HG03520 (cell line): Measurements from ENCODE around the gene ZNF142.

Experiments
- ATAC-seq: cut with Tn5 transposase; IDR thresholded peaks from one replicate; pipeline ENCODE4 v1.9.1; 2021; ENCODE audit warnings: mild to moderate bottlenecking, moderate library complexity; ENCODE audit not compliant: unreplicated experiment

Gene ZNF142

DNA sequence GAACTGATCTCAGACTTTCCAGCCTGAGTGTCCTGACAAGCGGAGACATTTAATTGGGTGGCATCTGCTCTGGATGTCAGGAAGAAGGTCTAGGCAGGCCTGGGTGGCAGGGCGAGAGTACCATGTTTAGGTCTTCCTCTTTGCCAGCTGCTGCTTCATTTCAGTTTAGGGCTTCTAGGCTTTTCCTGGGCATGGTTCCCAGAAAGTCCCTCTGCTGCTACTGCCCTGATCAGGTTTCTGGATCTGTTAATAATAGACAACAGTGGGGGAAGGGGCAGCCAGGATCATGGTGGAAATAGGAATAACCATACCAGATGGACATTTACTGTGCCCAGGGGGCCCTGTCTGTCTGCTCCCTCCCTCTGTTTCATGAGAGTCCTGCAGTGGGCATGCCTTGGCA is 54.0 kb downstream of the ZNF142 start:
- no peak for ATAC-seq
